ENCODE measurements around the gene SLC12A1.

The SLC12A1 gene

DNA sequence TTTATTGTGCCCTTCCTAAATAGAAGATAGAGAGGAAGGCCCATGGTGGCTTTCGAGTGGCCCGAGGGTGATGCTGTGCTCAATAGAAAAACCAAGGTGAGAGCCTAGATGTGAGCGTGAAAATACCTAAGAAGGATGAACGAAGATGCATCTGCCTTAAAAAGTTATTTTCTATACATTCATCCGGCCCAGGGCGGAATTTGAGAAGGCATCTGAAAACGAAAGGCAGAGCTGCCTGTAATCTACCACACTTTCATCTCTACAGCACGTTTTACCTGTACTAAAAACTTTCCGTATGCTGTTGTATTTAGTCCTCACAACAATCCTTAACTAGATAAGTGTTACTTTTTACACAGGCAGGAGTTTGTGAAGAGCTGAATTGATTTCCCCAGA is 126.5 kb downstream of the SLC12A1 start:
- no peaks in the 10 kb centered on the region for H3K9me3 ChIP-seq (ENCODE audit: low read length)
- peak overlapping the region; percentile 90 for H3K9ac ChIP-seq (ENCODE audit: low read length)
- peak overlapping the region; percentile 81 for H3K4me3 ChIP-seq (ENCODE audit: low read depth, low read length, poor library complexity, severe bottlenecking)
- no peak overlapping the region for H2AFZ ChIP-seq (ENCODE audit: low read length)
- peak overlapping the region; percentile 74 for H3K27ac ChIP-seq (ENCODE audit: low read depth, low read length, poor library complexity, severe bottlenecking)
- no peaks in the 10 kb centered on the region for H3F3A ChIP-seq (ENCODE audit: insufficient read depth, low read length)
- no peak for TF ChIP-seq EZH2 (IDR thresholded peaks at IDR 0.05; ENCODE audit: borderline replicate concordance, low read length)
- TF ChIP-seq, protein P1, sequence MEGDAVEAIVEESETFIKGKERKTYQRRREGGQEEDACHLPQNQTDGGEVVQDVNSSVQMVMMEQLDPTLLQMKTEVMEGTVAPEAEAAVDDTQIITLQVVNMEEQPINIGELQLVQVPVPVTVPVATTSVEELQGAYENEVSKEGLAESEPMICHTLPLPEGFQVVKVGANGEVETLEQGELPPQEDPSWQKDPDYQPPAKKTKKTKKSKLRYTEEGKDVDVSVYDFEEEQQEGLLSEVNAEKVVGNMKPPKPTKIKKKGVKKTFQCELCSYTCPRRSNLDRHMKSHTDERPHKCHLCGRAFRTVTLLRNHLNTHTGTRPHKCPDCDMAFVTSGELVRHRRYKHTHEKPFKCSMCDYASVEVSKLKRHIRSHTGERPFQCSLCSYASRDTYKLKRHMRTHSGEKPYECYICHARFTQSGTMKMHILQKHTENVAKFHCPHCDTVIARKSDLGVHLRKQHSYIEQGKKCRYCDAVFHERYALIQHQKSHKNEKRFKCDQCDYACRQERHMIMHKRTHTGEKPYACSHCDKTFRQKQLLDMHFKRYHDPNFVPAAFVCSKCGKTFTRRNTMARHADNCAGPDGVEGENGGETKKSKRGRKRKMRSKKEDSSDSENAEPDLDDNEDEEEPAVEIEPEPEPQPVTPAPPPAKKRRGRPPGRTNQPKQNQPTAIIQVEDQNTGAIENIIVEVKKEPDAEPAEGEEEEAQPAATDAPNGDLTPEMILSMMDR (IDR thresholded peaks at IDR 0.05; ENCODE audit: low read length): no peak
- H4K20me1 ChIP-seq (ENCODE audit: insufficient read depth, low read length): no peaks in the 10 kb centered on the region
- H3K9me2 ChIP-seq (ENCODE audit: low read depth, low read length): no peaks in the 10 kb centered on the region
- H3K4me1 ChIP-seq (ENCODE audit: insufficient read depth, low read length, severe bottlenecking): peaks cover 37% of the 10 kb centered on the region
- peaks cover 48% of the 10 kb centered on the region for H3K36me3 ChIP-seq (ENCODE audit: insufficient read depth, low read length)
- no peaks in the 10 kb centered on the region for H3K27me3 ChIP-seq (ENCODE audit: insufficient read depth, low read length)
- H3K79me2 ChIP-seq (ENCODE audit: insufficient read depth, low read length): peaks cover 26% of the 10 kb centered on the region
- peak overlapping the region; percentile 69 for H3K4me2 ChIP-seq (ENCODE audit: low read length)

DNA sequence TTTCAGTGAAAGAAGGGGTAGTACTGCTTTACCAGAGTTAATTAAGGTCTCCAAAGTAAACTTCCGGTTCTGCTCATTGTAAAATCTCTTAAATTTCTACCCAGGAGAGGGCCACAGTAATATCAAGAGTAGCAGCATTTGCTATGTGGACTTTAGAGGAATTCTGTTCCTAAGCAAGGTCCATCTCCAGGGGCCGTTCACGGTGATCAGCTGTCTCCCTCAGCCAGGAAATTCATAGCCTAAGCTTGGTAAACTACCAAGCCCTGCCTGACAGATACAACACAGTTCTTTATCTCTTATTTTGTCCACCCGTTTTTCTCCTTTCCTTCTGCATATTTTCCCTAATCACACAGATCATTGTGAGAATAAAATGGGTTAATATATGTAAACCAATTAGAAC is 127.4 kb downstream of the SLC12A1 start:
- Histone ChIP-seq H3K9ac (ENCODE audit: low read length) (peak overlapping the region; percentile 90), H3K4me2 (ENCODE audit: low read length) (peak overlapping the region; percentile 69), H3K4me3 (ENCODE audit: low read depth, low read length, poor library complexity, severe bottlenecking) (peak overlapping the region; percentile 81), H4K20me1 (ENCODE audit: insufficient read depth, low read length) (no peaks in the 10 kb centered on the region), H3K9me3 (ENCODE audit: low read length) (no peaks in the 10 kb centered on the region), H2AFZ (ENCODE audit: low read length) (no peak overlapping the region), H3K36me3 (ENCODE audit: insufficient read depth, low read length) (peaks cover 57% of the 10 kb centered on the region), H3K9me2 (ENCODE audit: low read depth, low read length) (no peaks in the 10 kb centered on the region), H3K4me1 (ENCODE audit: insufficient read depth, low read length, severe bottlenecking) (peaks cover 37% of the 10 kb centered on the region), H3K79me2 (ENCODE audit: insufficient read depth, low read length) (peaks cover 26% of the 10 kb centered on the region), H3F3A (ENCODE audit: insufficient read depth, low read length) (no peaks in the 10 kb centered on the region), H3K27me3 (ENCODE audit: insufficient read depth, low read length) (no peaks in the 10 kb centered on the region), H3K27ac (ENCODE audit: low read depth, low read length, poor library complexity, severe bottlenecking) (peak overlapping the region; percentile 74)
- TF ChIP-seq, protein P1 (IDR thresholded peaks at IDR 0.05; ENCODE audit: low read length): no peak
- no peak for TF ChIP-seq EZH2 (IDR thresholded peaks at IDR 0.05; ENCODE audit: borderline replicate concordance, low read length)

DNA sequence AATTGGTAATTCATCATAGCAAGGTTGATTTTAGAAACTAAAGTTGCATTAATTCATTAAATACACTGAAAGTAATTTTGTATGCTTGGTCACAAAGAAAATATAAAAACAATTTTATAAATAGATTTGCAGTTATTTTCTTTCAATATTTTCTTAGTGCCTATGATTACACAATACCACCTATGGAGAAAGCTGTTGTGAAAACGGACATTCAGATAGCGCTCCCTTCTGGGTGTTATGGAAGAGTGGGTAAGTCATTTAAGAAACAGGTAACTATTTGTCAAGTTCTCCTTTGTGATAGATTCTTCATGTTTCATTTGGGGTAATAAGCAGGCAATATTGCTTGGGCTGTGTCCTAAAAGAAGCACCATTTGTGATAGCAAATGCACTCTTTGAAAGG is 128.2 kb downstream of the SLC12A1 start:
- no peak overlapping the region for H2AFZ ChIP-seq (ENCODE audit: low read length)
- H3F3A ChIP-seq (ENCODE audit: insufficient read depth, low read length): no peaks in the 10 kb centered on the region
- H3K4me3 ChIP-seq (ENCODE audit: low read depth, low read length, poor library complexity, severe bottlenecking): peak overlapping the region; percentile 81
- peaks cover 37% of the 10 kb centered on the region for H3K4me1 ChIP-seq (ENCODE audit: insufficient read depth, low read length, severe bottlenecking)
- H3K9me2 ChIP-seq (ENCODE audit: low read depth, low read length): no peaks in the 10 kb centered on the region
- no peaks in the 10 kb centered on the region for H3K27me3 ChIP-seq (ENCODE audit: insufficient read depth, low read length)
- peaks cover 63% of the 10 kb centered on the region for H3K36me3 ChIP-seq (ENCODE audit: insufficient read depth, low read length)
- H3K9ac ChIP-seq (ENCODE audit: low read length): no peak overlapping the region; the same call in none of the 2 replicates
- H3K27ac ChIP-seq (ENCODE audit: low read depth, low read length, poor library complexity, severe bottlenecking): no peak overlapping the region
- no peak for TF ChIP-seq EZH2 (IDR thresholded peaks at IDR 0.05; ENCODE audit: borderline replicate concordance, low read length)
- TF ChIP-seq, protein P1 (IDR thresholded peaks at IDR 0.05; ENCODE audit: low read length): no peak
- H3K79me2 ChIP-seq (ENCODE audit: insufficient read depth, low read length): peaks cover 26% of the 10 kb centered on the region
- no peaks in the 10 kb centered on the region for H4K20me1 ChIP-seq (ENCODE audit: insufficient read depth, low read length)
- H3K9me3 ChIP-seq (ENCODE audit: low read length): no peaks in the 10 kb centered on the region
- H3K4me2 ChIP-seq (ENCODE audit: low read length): peak overlapping the region; percentile 69; the same call in 1 of the 2 replicates
